ENCODE measurements around the gene FHIT. TPM values are rescaled to one million over a fixed set of nuclear protein-coding genes. Genes with fewer than 3 reads are reported as not detected.

FHIT gene
- total RNA-seq, 1 experiment from 2014 or later = 20.1 TPM

GRCh38 chr3:61278713-61279112 lies 27.5 kb upstream of the FHIT start:
- BruUV-seq (replicated peaks) = no TSS peak
- no peak for TF ChIP-seq CTCF (IDR thresholded peaks at IDR 0.05; ENCODE audit: unreplicated experiment)
- ChIA-PET CTCF (no interaction called here), POLR2A (no interaction called here)
- intact Hi-C loops (cut with micrococcal nuclease) = no loop called here
- no peaks in the 10 kb centered on the region for H3K9me3 Mint-ChIP-seq (ENCODE audit: unreplicated experiment)
- H3K27me3 Mint-ChIP-seq (ENCODE audit: insufficient read depth, unreplicated experiment) = peaks cover 18% of the 10 kb centered on the region
- H3K27ac Mint-ChIP-seq (ENCODE audit: low read depth, unreplicated experiment) = no peak overlapping the region
- no peaks in the 10 kb centered on the region for H3K36me3 Mint-ChIP-seq (ENCODE audit: insufficient read depth, unreplicated experiment)
- no peak overlapping the region for H3K4me3 Mint-ChIP-seq (ENCODE audit: unreplicated experiment)
- no peaks in the 10 kb centered on the region for H3K4me1 Mint-ChIP-seq (ENCODE audit: insufficient read depth, unreplicated experiment)
- DNase-seq (ENCODE audit: unreplicated experiment) = no peak

GRCh38 chr3:61277411-61277810 lies 26.2 kb upstream of the FHIT start:
- CTCF ChIA-PET = no interaction called here

GRCh38 chr3:61269435-61269834 lies 18.2 kb upstream of the FHIT start:
- H3K4me1 Mint-ChIP-seq (ENCODE audit: insufficient read depth, unreplicated experiment) = no peaks in the 10 kb centered on the region
- DNase-seq (ENCODE audit: unreplicated experiment) = no peak
- no TSS peak for BruUV-seq (replicated peaks)
- no peak overlapping the region for H3K4me3 Mint-ChIP-seq (ENCODE audit: unreplicated experiment)
- ChIA-PET CTCF (interaction anchor here (0.5 to 0.6 kb wide), 2 partner anchors 22 to 1847 kb away, joined by 3 read pairs; no protein-coding TSS in a partner anchor), POLR2A (no interaction called here)
- no peak for TF ChIP-seq CTCF (IDR thresholded peaks at IDR 0.05; ENCODE audit: unreplicated experiment)
- no peak overlapping the region for H3K27ac Mint-ChIP-seq (ENCODE audit: low read depth, unreplicated experiment)
- intact Hi-C loops (cut with micrococcal nuclease) = no loop called here
- H3K9me3 Mint-ChIP-seq (ENCODE audit: unreplicated experiment) = no peaks in the 10 kb centered on the region
- no peaks in the 10 kb centered on the region for H3K36me3 Mint-ChIP-seq (ENCODE audit: insufficient read depth, unreplicated experiment)
- H3K27me3 Mint-ChIP-seq (ENCODE audit: insufficient read depth, unreplicated experiment) = peaks cover 22% of the 10 kb centered on the region

More at GRCh38 chr3:61277411-61277810, 26.2 kb upstream of the FHIT start:
- TF ChIP-seq CTCF (IDR thresholded peaks at IDR 0.05; ENCODE audit: unreplicated experiment) = no peak
- Mint-ChIP-seq H3K36me3 (ENCODE audit: insufficient read depth, unreplicated experiment) (no peaks in the 10 kb centered on the region), H3K27ac (ENCODE audit: low read depth, unreplicated experiment) (no peak overlapping the region), H3K9me3 (ENCODE audit: unreplicated experiment) (no peaks in the 10 kb centered on the region), H3K4me3 (ENCODE audit: unreplicated experiment) (no peak overlapping the region), H3K4me1 (ENCODE audit: insufficient read depth, unreplicated experiment) (no peaks in the 10 kb centered on the region), H3K27me3 (ENCODE audit: insufficient read depth, unreplicated experiment) (peaks cover 31% of the 10 kb centered on the region)
- no peak for DNase-seq (ENCODE audit: unreplicated experiment)
- POLR2A ChIA-PET = interaction anchor here (0.7 kb wide), 1 partner anchor 208 kb away, joined by 3 read pairs; no protein-coding TSS in a partner anchor
- no TSS peak for BruUV-seq (replicated peaks)
- intact Hi-C loops (cut with micrococcal nuclease) = no loop called here

GRCh38 chr3:61268644-61269043 lies 17.4 kb upstream of the FHIT start:
- POLR2A ChIA-PET = no interaction called here
- no peak for TF ChIP-seq CTCF (IDR thresholded peaks at IDR 0.05; ENCODE audit: unreplicated experiment)
- Mint-ChIP-seq H3K4me3 (ENCODE audit: unreplicated experiment) (no peak overlapping the region), H3K9me3 (ENCODE audit: unreplicated experiment) (no peaks in the 10 kb centered on the region), H3K36me3 (ENCODE audit: insufficient read depth, unreplicated experiment) (no peaks in the 10 kb centered on the region), H3K4me1 (ENCODE audit: insufficient read depth, unreplicated experiment) (no peaks in the 10 kb centered on the region), H3K27me3 (ENCODE audit: insufficient read depth, unreplicated experiment) (peaks cover 14% of the 10 kb centered on the region), H3K27ac (ENCODE audit: low read depth, unreplicated experiment) (no peak overlapping the region)
- no peak for DNase-seq (ENCODE audit: unreplicated experiment)
- intact Hi-C loops (cut with micrococcal nuclease) = no loop called here
- no TSS peak for BruUV-seq (replicated peaks)
- CTCF ChIA-PET = interaction anchor here (0.6 kb wide), 1 partner anchor 1846 kb away, joined by 3 read pairs; no protein-coding TSS in a partner anchor

Measured in MCF 10A (cell line).